GM23338 (cell line): ENCODE results near the gene RTN4RL2. TPM values are rescaled to one million over a fixed set of nuclear protein-coding genes. Genes with fewer than 3 reads are reported as not detected.

ENCODE experiments used
- ATAC-seq: fragments of 200-7000 bp; cut with Tn5 transposase; 3 replicates; pipeline ENCODE4 v1.9.1; 2020
- DNase-seq: peaks from one replicate; pipeline ENCODE4 v3.0.0-alpha.2; 2015; ENCODE audit warnings: low spot score
- H2AFZ ChIP-seq: fragments of 200-600 bp; sonication (generic); 2 replicates; pipeline ENCODE4 v1.8.0; 2016; ENCODE audit warnings: antibody characterized with exemption, mild to moderate bottlenecking, moderate library complexity
- H3F3A ChIP-seq: fragments of 200-600 bp; sonication (generic); replicated peaks from 2 replicates; pipeline ENCODE4 v1.8.0; 2017; ENCODE audit warnings: antibody characterized with exemption, mixed run types, low read depth
- H3K27ac ChIP-seq: fragments of 200-600 bp; sonication (generic); 2 replicates; pipeline ENCODE4 v1.6.1; 2016; ENCODE audit warnings: low read depth
- H3K27me3 ChIP-seq: fragments of 200-600 bp; sonication (generic); 2 replicates; pipeline ENCODE4 v1.8.0; 2016; ENCODE audit warnings: mild to moderate bottlenecking, mixed run types, moderate library complexity; ENCODE audit not compliant: insufficient read depth
- H3K36me3 ChIP-seq: fragments of 200-600 bp; sonication (generic); 2 replicates; pipeline ENCODE4 v1.8.0; 2016; ENCODE audit warnings: mild to moderate bottlenecking; ENCODE audit not compliant: insufficient read depth
- H3K4me1 ChIP-seq: fragments of 200-600 bp; sonication (generic); 2 replicates; pipeline ENCODE4 v1.8.0; 2016; ENCODE audit warnings: mild to moderate bottlenecking, moderate library complexity; ENCODE audit not compliant: insufficient read depth
- H3K4me2 ChIP-seq: fragments of 200-600 bp; sonication (generic); 2 replicates; pipeline ENCODE4 v1.7.1; 2017; ENCODE audit warnings: mixed run types
- H3K4me3 ChIP-seq: fragments of 200-600 bp; sonication (generic); 2 replicates; pipeline ENCODE4 v1.6.1; 2016; ENCODE audit warnings: mixed run types
- H3K79me2 ChIP-seq: fragments of 200-600 bp; sonication (generic); replicated peaks from 2 replicates; pipeline ENCODE4 v1.8.0; 2017; ENCODE audit warnings: mild to moderate bottlenecking; ENCODE audit not compliant: insufficient read depth
- H3K9me2 ChIP-seq: fragments of 200-600 bp; sonication (generic); 2 replicates; pipeline ENCODE4 v1.8.0; 2017; ENCODE audit not compliant: insufficient read depth
- H4K20me1 ChIP-seq: fragments of 200-600 bp; sonication (generic); replicated peaks from 2 replicates; pipeline ENCODE4 v1.8.0; 2017; ENCODE audit warnings: mild to moderate bottlenecking; ENCODE audit not compliant: insufficient read depth
- H3K27ac Mint-ChIP-seq: 2 replicates; pipeline ENCODE4 v1.8.0; 2020; ENCODE audit warnings: inconsistent platforms, mild to moderate bottlenecking, moderate library complexity, mixed read lengths
- H3K27me3 Mint-ChIP-seq: 3 replicates; pipeline ENCODE4 v1.8.0; 2022; ENCODE audit warnings: low read depth, mild to moderate bottlenecking, moderate library complexity, mixed read lengths, inconsistent platforms; ENCODE audit not compliant: insufficient read depth, poor library complexity
- H3K36me3 Mint-ChIP-seq: 3 replicates; pipeline ENCODE4 v1.8.0; 2021; ENCODE audit warnings: low read depth, mild to moderate bottlenecking, inconsistent platforms, moderate library complexity, mixed read lengths
- H3K4me1 Mint-ChIP-seq: 3 replicates; pipeline ENCODE4 v1.8.0; 2020; ENCODE audit warnings: mild to moderate bottlenecking, inconsistent platforms, mixed read lengths
- H3K4me3 Mint-ChIP-seq: 3 replicates; pipeline ENCODE4 v1.8.0; 2021; ENCODE audit warnings: moderate library complexity, mild to moderate bottlenecking, inconsistent platforms, mixed read lengths
- H3K9me3 Mint-ChIP-seq: 3 replicates; pipeline ENCODE4 v1.8.0; 2020; ENCODE audit warnings: moderate library complexity, mild to moderate bottlenecking, inconsistent platforms, mixed read lengths
- CREB1 ChIP-seq: fragments of 250-450 bp; sonication (Bioruptor Pico); IDR thresholded peaks from 2 replicates; pipeline ENCODE4 v1.5.0; 2020; ENCODE audit warnings: low read depth, mild to moderate bottlenecking, moderate library complexity
- CTCF ChIP-seq, 2 experiments: fragments of 200-600 bp in 1 of 2; sonication (generic) in 1 of 2; conservative IDR thresholded peaks; 2 replicates each; pipeline versions ENCODE4 v1.5.1 to v1.6.1; 2016 to 2017; ENCODE audit warnings: antibody characterized with exemption in 2 of 2, low read depth in 2 of 2, mild to moderate bottlenecking in 2 of 2, moderate library complexity in 1 of 2
- ETS1 ChIP-seq: IDR thresholded peaks from 2 replicates; pipeline ENCODE4 v1.6.1; 2016; ENCODE audit warnings: antibody characterized with exemption
- JUNB ChIP-seq: IDR thresholded peaks from one replicate; pipeline ENCODE4 v1.6.1; 2016; ENCODE audit warnings: antibody characterized with exemption; ENCODE audit not compliant: unreplicated experiment
- REST ChIP-seq: IDR thresholded peaks from one replicate; pipeline ENCODE4 v1.6.1; 2018; ENCODE audit warnings: antibody characterized with exemption; ENCODE audit not compliant: unreplicated experiment
- STAT1 ChIP-seq: IDR thresholded peaks from one replicate; pipeline ENCODE4 v1.6.1; 2016; ENCODE audit warnings: antibody characterized with exemption; ENCODE audit not compliant: unreplicated experiment
- ZNF462 ChIP-seq: fragments of 250-450 bp; sonication (Bioruptor Pico); IDR thresholded peaks from 2 replicates; pipeline ENCODE4 v1.5.0; 2020; ENCODE audit warnings: mild to moderate bottlenecking, moderate library complexity
- polyA plus RNA-seq: library from polyadenylated mRNA; unstranded; fragments of >200 nt; fragmentation: Nextera tagmentation; extraction: Ambion mirVana; gene quantifications from 2 replicates; pipeline ENCODE4 v1.2.1, GENCODE V29; 2016
- total RNA-seq: library from RNA; depleted of rRNA; stranded (reverse); fragments of >200 nt; shearing (Covaris generic); gene quantifications from 2 replicates; pipeline ENCODE4 v1.2.3, GENCODE V29; 2014

The RTN4RL2 gene
- total and polyA plus RNA-seq, 2 experiments from 2014 or later, result 13.9 to 15.9 TPM

GRCh38 chr11:57502376-57502775 is 42.0 kb downstream of the RTN4RL2 start:
- Mint-ChIP-seq H3K27ac (peak overlapping the region; percentile 74; the same call in 1 of the 2 replicates), H3K27me3 (peaks cover 16% of the 10 kb centered on the region), H3K4me3 (no peak overlapping the region), H3K9me3 (no peaks in the 10 kb centered on the region), H3K4me1 (peaks cover 48% of the 10 kb centered on the region), H3K36me3 (peaks cover 52% of the 10 kb centered on the region)
- H4K20me1 ChIP-seq, result peaks cover 15% of the 10 kb centered on the region
- H3K79me2 ChIP-seq, result peaks cover 28% of the 10 kb centered on the region
- H3K4me3 ChIP-seq, result no peak overlapping the region
- no peak overlapping the region for H3K27ac ChIP-seq
- H3K27me3 ChIP-seq, result no peaks in the 10 kb centered on the region
- H3K4me1 ChIP-seq, result peaks cover 31% of the 10 kb centered on the region
- no peaks in the 10 kb centered on the region for H3K9me2 ChIP-seq
- H3K36me3 ChIP-seq, result no peaks in the 10 kb centered on the region
- no peak overlapping the region for H2AFZ ChIP-seq
- TF ChIP-seq ZNF462 (no peak), CREB1 (CRISPR knock-in tag) (no peak), JUNB (no peak), ETS1 (no peak), STAT1 (no peak), REST (no peak), CTCF (conservative IDR thresholded peaks at IDR 0.05; ENCODE audit: low read depth in 2 of 2) (no peak)
- DNase-seq (no peak), ATAC-seq (no peak)
- peaks cover 14% of the 10 kb centered on the region for H3F3A ChIP-seq
- no peak overlapping the region for H3K4me2 ChIP-seq
